T-cell (primary cell): ENCODE measurements around the gene RPS29. TPM values are rescaled to one million over a fixed set of nuclear protein-coding genes. Genes with fewer than 3 reads are reported as not detected.

ENCODE experiments used
- ATAC-seq, 4 experiments: fragments of 200-7000 bp in 3 of 4; fragments of 150-1000 bp in 1 of 4; cut with Tn5 transposase; replicated peaks in 1 of 4; 1 replicate in 3 of 4; 2 replicates in 1 of 4; pipeline ENCODE4 v1.10.0; 2021; ENCODE audit warnings: moderate library complexity in 3 of 4, mild to moderate bottlenecking in 2 of 4, moderate number of reproducible peaks in 1 of 4
- CTCF ChIA-PET, 2 donors: fragments of 300-600 bp; sonication (Branson Sonifier 250); formaldehyde crosslinking; loops; one replicate each; lab custom pipeline; 2022; ENCODE audit warnings: antibody characterized with exemption in 2 of 2; lab: Charles Lee
- POLR2A ChIA-PET, 2 donors: fragments of 300-600 bp; sonication (Branson Sonifier 250); formaldehyde crosslinking; loops; one replicate each; lab custom pipeline; 2022; ENCODE audit warnings: antibody characterized with exemption in 2 of 2; lab: Charles Lee
- DNase-seq, 35 experiments: peaks; one replicate each; pipeline versions ENCODE4 v3.0.0 to v3.0.0-alpha.2; 2013 to 2023
- H3K27ac ChIP-seq: one replicate; pipeline ENCODE4 v1.5.1; 2013; ENCODE audit warnings: low read length
- H3K27me3 ChIP-seq, 2 experiments: replicated peaks in 1 of 2; 1 replicate in 1 of 2; 2 replicates in 1 of 2; pipeline versions ENCODE4 v1.6.1 to v1.7.0; 2013; ENCODE audit warnings: low read length in 1 of 2, mixed read lengths in 1 of 2; ENCODE audit not compliant: control insufficient read depth in 2 of 2, insufficient read depth in 2 of 2; ENCODE audit errors: extremely low read depth in 1 of 2
- H3K36me3 ChIP-seq, 2 donors: 1 replicate in 1 of 2; 2 replicates in 1 of 2; pipeline versions ENCODE4 v1.6.1 to v1.7.0; 2013; ENCODE audit warnings: low read length in 1 of 2; ENCODE audit not compliant: control insufficient read depth in 2 of 2, insufficient read depth in 1 of 2; ENCODE audit errors: extremely low read depth in 1 of 2
- H3K4me1 ChIP-seq, 2 experiments: 1 replicate in 1 of 2; 2 replicates in 1 of 2; pipeline versions ENCODE4 v1.6.1 to v1.7.0; 2013; ENCODE audit warnings: low read length in 2 of 2, mixed read lengths in 1 of 2; ENCODE audit not compliant: insufficient read depth in 2 of 2, control insufficient read depth in 1 of 2; ENCODE audit errors: extremely low read depth in 1 of 2
- H3K4me3 ChIP-seq, 2 donors: 1 replicate in 1 of 2; 2 replicates in 1 of 2; pipeline versions ENCODE4 v1.5.1 to v1.7.0; 2013; ENCODE audit warnings: mild to moderate bottlenecking in 2 of 2, low read length in 1 of 2, moderate library complexity in 1 of 2; ENCODE audit not compliant: control insufficient read depth in 1 of 2; ENCODE audit errors: extremely low read depth in 1 of 2
- H3K9me3 ChIP-seq: 2 replicates; pipeline ENCODE4 v1.7.0; 2013
- H3K27ac Mint-ChIP-seq, 2 donors: one replicate each; pipeline ENCODE4 v1.8.0; 2020 to 2021; ENCODE audit warnings: mild to moderate bottlenecking in 2 of 2, mixed read lengths in 2 of 2
- H3K27me3 Mint-ChIP-seq, 2 donors: one replicate each; pipeline ENCODE4 v1.8.0; 2021 to 2022; ENCODE audit warnings: mixed read lengths in 2 of 2
- H3K36me3 Mint-ChIP-seq: one replicate; pipeline ENCODE4 v1.8.0; 2021; ENCODE audit warnings: mixed read lengths
- H3K4me1 Mint-ChIP-seq, 3 donors: one replicate each; pipeline ENCODE4 v1.8.0; 2020 to 2022; ENCODE audit warnings: mixed read lengths in 3 of 3, mild to moderate bottlenecking in 1 of 3
- H3K4me3 Mint-ChIP-seq, 3 donors: one replicate each; pipeline ENCODE4 v1.8.0; 2020 to 2022; ENCODE audit warnings: mild to moderate bottlenecking in 3 of 3, mixed read lengths in 3 of 3, moderate library complexity in 3 of 3
- H3K9me3 Mint-ChIP-seq, 3 donors: one replicate each; pipeline ENCODE4 v1.8.0; 2020 to 2022; ENCODE audit warnings: mixed read lengths in 3 of 3
- WGBS: methylation state at CpG from one replicate; pipeline ENCODE4 v1.1.5; 2013; ENCODE audit warnings: missing lambda C conversion rate; ENCODE audit not compliant: insufficient coverage; 5-methylcytosine and 5-hydroxymethylcytosine counted together
- total RNA-seq, 35 experiments: library from RNA in 6 of 35; stranded (reverse) in 6 of 35; fragments of 120-200 nt in 1 of 35; gene quantifications; one replicate each; pipeline versions ENCODE4 v1.2.1 to v1.2.4 and lab custom pipeline; 2013 to 2026

The RPS29 gene
- total RNA-seq, 5 donors from 2014 or later (not counting 1 experiment from before 2014, with no cell fraction given), result 3,720 to 4,554 (median 3,981) TPM

- H3K27me3 Mint-ChIP-seq, result no peaks in the 10 kb centered on the region
- Histone ChIP-seq H3K27ac (no peak overlapping the region), H3K27me3 (no peaks in the 10 kb centered on the region), H3K4me1 (no peaks in the 10 kb centered on the region), H3K9me3 (no peaks in the 10 kb centered on the region), H3K4me3 (no peak overlapping the region), H3K36me3 (no peaks in the 10 kb centered on the region)
- H3K27ac Mint-ChIP-seq, result no peak overlapping the region
- H3K36me3 Mint-ChIP-seq, result peaks cover 8% of the 10 kb centered on the region
- H3K4me1 Mint-ChIP-seq, result no peaks in the 10 kb centered on the region
- ChIA-PET POLR2A (no interaction called here), CTCF (no interaction called here)
- ATAC-seq, result no peak
- DNase-seq, result no peak
- peaks cover 0 to 3% (median 0%) of the 10 kb centered on the region in 3 donors for H3K9me3 Mint-ChIP-seq
- whole genome bisulfite sequencing, result 83% methylated on average over 1 of the region's 2 CpGs
- no peak overlapping the region for H3K4me3 Mint-ChIP-seq
Observed at GRCh38 chr14:49541049-49541448, 45.1 kb downstream of the RPS29 start.

- H3K9me3 Mint-ChIP-seq, result peaks cover 0 to 3% (median 0%) of the 10 kb centered on the region in 3 donors
- DNase-seq, result no peak
- WGBS, result no CpG with 5 or more reads among the region's 4 CpGs
- Histone ChIP-seq H3K36me3 (no peaks in the 10 kb centered on the region), H3K9me3 (no peaks in the 10 kb centered on the region), H3K27me3 (no peaks in the 10 kb centered on the region), H3K4me1 (no peaks in the 10 kb centered on the region), H3K4me3 (no peak overlapping the region), H3K27ac (no peak overlapping the region)
- H3K36me3 Mint-ChIP-seq, result peaks cover 8% of the 10 kb centered on the region
- H3K27me3 Mint-ChIP-seq, result no peaks in the 10 kb centered on the region
- ChIA-PET POLR2A (no interaction called here), CTCF (no interaction called here)
- H3K4me3 Mint-ChIP-seq, result no peak overlapping the region
- no peaks in the 10 kb centered on the region for H3K4me1 Mint-ChIP-seq
- H3K27ac Mint-ChIP-seq, result no peak overlapping the region
- ATAC-seq, result no peak
Observed at GRCh38 chr14:49538852-49539251, 47.3 kb downstream of the RPS29 start.

Other genes starting within 250 kb of the RPS29 start
- gene LRR1, start 12.6 kb upstream of the RPS29 start, total RNA-seq, result 10 to 100 TPM in 3 of 5 donors, 1 to 10 TPM in 2; 7.6 to 15.7 (median 11.4) TPM
- 100 to 1,000 TPM; 211 to 322 (median 291) TPM for gene RPL36AL, start 34.2 kb upstream of the RPS29 start, total RNA-seq
- gene MGAT2, start 34.4 kb upstream of the RPS29 start, total RNA-seq, result 10 to 100 TPM; 21.7 to 54.1 (median 41.6) TPM
- 10 to 100 TPM in 3 of 5 donors, 1 to 10 TPM in 2; 8.2 to 26.7 (median 10.0) TPM for gene DNAAF2, start 48.9 kb upstream of the RPS29 start, total RNA-seq
- 1 to 10 TPM in 4 of 5 donors, under 1 TPM in 1; 0.99 to 4.0 (median 1.8) TPM for gene POLE2, start 101.8 kb upstream of the RPS29 start, total RNA-seq
- 10 to 100 TPM in 4 of 5 donors, 1 to 10 TPM in 1; 8.8 to 12.5 (median 10.2) TPM for gene KLHDC1, start 106.7 kb upstream of the RPS29 start, total RNA-seq
- 100 to 1,000 TPM in 1 of 5 donors, 10 to 100 TPM in 4; 69.0 to 115 (median 69.2) TPM for gene KLHDC2, start 181.8 kb upstream of the RPS29 start, total RNA-seq